COLO668 (cell line): ENCODE measurements around the gene ZNF324B.
"Not testable (repeated sequence)": the region's sequence is repeated elsewhere in the genome, so short reads cannot be mapped to it uniquely, and the experiment has no call there.

ENCODE experiments used
- DNase-seq: peaks from one replicate; lab custom pipeline; 2025; ENCODE audit not compliant: unreplicated experiment; lab: John Stamatoyannopoulos, UW

ZNF324B gene

GRCh38 chr19:58453743-58454142 lies 2.3 kb downstream of the ZNF324B start:
- DNase-seq: no peak

GRCh38 chr19:58455306-58455705 lies 3.9 kb downstream of the ZNF324B start:
- DNase-seq: no peak

DNA sequence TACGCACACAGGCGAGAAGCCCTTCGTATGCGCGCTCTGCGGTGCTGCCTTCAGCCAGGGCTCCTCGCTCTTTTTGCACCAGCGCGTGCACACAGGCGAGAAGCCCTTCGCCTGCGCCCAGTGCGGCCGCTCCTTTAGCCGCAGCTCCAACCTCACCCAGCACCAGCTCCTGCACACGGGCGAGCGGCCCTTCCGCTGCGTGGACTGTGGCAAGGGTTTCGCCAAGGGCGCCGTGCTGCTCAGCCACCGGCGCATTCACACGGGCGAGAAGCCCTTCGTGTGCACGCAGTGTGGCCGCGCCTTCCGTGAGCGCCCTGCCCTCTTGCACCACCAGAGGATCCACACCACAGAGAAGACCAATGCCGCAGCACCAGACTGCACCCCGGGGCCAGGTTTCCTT lies 4.7 kb downstream of the ZNF324B start:
- DNase-seq: no peak

- DNase-seq: no peak
These were observed 8.6 kb downstream of the ZNF324B start for GRCh38 chr19:58460039-58460438.

- DNase-seq: no peak
These were observed 14.8 kb downstream of the ZNF324B start for GRCh38 chr19:58466089-58466759.

GRCh38 chr19:58466760-58467589 lies 15.6 kb downstream of the ZNF324B start, which contains the start of gene ZNF324:
TSS of gene ZNF324 (plus strand) at chr19:58467080. CDS start at chr19:58469186, 2,106 bp downstream.
- DNase-seq: peak; percentile 99

- peak; percentile 31 for DNase-seq
These were observed 16.9 kb downstream of the ZNF324B start for GRCh38 chr19:58468216-58468839.

DNA sequence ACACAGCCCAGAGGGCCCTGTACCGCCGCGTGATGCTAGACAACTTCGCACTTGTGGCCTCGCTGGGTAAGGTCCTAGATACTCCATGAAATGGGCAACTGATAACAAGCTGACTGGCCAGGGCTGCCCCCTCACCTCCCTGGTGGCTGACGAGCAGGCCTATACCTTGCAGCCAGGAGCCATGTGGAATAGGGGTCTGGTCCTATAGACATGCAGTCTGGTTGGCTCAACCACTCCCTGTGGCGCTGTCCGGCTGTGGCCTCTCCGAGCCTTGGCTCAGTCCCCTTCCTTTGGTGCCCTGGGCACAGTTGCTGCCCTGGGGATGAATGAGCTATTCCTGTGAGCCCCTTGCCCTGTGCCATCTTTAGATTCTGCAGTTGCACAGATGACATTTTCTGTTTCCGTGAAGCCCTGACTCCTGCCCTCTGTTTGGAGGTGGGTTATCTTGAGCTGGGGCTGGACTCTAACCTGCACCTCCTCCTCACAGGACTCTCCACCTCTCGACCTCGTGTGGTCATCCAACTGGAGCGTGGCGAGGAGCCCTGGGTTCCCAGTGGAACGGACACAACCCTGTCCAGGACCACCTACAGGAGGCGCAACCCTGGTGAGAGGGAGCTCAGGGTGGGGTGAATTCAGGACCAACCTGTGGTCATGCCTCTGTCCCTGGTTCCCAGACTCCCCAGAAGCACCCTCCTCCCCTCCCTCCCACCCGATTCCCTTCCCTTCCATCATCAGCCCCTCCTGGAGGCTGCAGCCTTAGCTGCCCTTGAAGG lies 18.0 kb downstream of the ZNF324B start:
- no peak for DNase-seq

- not testable (repeated sequence) for DNase-seq
These were observed 19.6 kb downstream of the ZNF324B start for GRCh38 chr19:58470837-58471543.

GRCh38 chr19:58471736-58472135 lies 20.3 kb downstream of the ZNF324B start:
- DNase-seq: no peak

DNA sequence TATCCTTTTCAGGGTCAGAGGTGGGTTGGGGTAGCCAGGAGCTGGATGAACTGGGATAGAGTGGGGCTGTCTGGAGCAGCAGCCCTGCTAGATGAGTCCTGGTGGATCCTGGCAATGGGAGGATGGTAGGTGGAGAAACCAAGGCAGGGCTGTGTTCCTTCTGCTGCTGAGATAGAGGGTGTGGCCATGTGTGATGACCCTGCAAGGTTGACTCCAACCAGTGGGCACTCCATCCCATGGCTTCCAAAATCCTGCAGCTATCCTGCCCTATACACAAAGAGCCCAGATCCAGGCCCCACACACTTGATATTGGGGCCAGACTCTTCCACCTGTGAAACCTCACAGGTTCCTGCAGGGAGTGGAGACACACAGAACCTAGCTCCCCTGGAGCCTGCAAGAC lies 22.4 kb downstream of the ZNF324B start:
- no peak for DNase-seq

- no peak for DNase-seq
These were observed 23.0 kb downstream of the ZNF324B start for GRCh38 chr19:58474291-58474996.

DNA sequence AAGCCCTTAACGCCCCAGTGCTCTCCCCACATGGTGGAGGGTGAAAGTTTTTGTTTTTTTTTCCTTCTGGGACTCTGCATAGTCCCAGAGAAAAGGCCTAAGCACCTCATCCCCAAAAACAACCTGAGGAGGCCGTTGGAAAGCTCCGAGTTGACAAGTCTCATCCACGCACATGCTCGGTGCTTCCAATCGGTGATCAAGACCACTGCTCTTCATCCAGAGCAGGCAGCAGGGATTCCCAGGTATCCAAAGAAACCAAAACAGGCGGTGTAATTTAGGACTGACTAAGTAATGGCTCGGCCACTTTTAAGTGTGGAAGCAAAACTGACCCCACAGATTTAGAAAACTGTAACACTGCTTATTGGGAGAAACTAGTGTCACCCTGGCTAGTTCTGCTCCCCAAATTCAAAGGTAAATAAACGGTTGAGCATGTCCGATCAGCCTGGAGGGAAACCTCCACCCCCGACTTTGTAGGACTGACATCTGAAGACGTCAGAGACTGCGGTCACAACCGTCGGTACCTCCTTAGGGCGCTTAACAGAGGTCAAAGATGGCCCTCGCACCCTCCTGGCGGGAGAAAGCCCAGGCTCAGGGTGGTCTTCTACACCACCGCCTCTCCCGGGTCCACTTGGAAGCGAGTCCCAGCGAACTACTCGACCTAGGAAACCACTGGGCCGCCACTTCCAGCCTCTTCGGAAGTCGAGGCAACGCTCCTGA lies 23.7 kb downstream of the ZNF324B start:
- DNase-seq: no peak

DNA sequence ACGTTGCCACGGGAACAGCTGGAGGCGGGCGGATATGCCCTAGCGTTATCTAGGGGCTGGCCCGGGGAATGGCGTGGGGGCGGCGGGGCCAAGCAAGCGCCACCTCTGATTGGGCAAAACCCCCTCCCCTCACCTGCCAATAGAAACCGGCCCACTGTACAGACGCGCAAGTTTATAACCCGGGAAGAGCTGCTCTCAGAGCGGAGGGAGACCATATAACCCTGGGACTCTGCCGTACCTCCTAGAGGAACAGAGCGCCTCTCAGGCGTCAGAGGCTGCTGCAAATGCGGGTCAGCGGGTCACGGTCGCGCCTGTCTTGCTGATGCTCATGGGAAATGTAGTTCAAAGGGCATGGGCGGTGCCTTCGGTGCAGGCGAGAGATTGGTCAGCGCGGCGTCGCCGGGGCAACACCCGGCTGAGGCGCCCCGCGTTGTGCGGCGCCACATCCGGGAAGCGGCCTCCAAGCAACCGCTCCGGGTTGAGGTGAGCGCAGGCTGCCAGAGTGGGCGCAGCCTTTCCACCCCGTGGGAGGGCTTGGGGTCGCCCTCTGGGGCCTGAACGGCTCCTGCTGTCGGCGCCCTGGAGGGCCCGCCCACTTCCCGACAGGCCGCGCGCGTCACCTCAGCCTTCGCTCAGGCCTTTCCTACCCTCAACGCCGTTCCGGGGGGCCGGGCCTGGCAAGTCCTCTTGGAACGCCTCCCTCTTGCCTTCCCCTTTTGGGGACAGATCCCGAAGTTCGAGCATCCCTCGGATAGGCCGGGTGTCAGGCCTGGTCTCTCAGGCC lies 24.5 kb downstream of the ZNF324B start, which contains the start of gene ZNF446:
Gene ZNF446 (plus strand): TSS at position 639 of the 784 bp plus-strand sequence. CDS start 867 bp downstream, outside the sequence.
- peak; percentile 96 for DNase-seq

- DNase-seq: peak; percentile 13
These were observed 25.1 kb downstream of the ZNF324B start for GRCh38 chr19:58476498-58477015.

- DNase-seq: no peak
These were observed 25.7 kb downstream of the ZNF324B start for GRCh38 chr19:58477130-58477529.

DNA sequence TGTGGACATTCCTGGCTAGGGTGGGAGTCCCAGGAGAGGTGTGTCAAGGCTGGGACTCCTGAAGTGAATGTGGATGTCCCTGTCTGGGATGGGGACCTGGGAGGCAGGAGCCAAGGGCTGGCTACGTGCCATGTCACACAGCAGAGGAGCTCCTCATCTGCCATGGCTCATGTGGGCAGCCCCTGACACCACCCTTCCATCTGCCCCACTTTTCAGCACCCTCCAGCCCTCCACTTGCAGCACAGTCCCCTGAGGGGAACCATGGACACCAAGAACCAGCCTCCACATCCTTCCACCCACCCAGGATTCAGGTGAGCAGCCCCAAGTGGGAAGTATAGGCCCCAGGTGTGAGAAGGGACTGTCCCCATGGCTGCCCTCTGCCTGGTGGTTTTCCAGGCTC lies 26.4 kb downstream of the ZNF324B start:
- DNase-seq: no peak

GRCh38 chr19:58479303-58479702 lies 27.9 kb downstream of the ZNF324B start:
- DNase-seq: no peak
